Bronchial epithelial cell (primary cell): Measurements from ENCODE around the gene WDPCP. TPM values are rescaled to one million over a fixed set of nuclear protein-coding genes. Genes with fewer than 3 reads are reported as not detected.
A peak's percentile ranks its signal among the peaks of the same experiment; 100 is the strongest.

Experiments
- DNase-seq: peaks from one replicate; pipeline ENCODE4 v3.0.0-alpha.2; 2010; ENCODE audit warnings: low read depth
- FAIRE-seq: peaks from 2 replicates; lab custom pipeline; 2011; peaks lifted over from hg19 to GRCh38; lab: Jason Lieb, UNC
- H3K27me3 ChIP-seq: 2 replicates; pipeline ENCODE4 v1.5.1; 2011; ENCODE audit warnings: low read length; ENCODE audit not compliant: control insufficient read depth, insufficient read depth
- H3K36me3 ChIP-seq: 2 replicates; pipeline ENCODE4 v1.5.1; 2011; ENCODE audit warnings: low read length; ENCODE audit not compliant: control insufficient read depth, insufficient read depth
- H3K4me3 ChIP-seq: 2 replicates; pipeline ENCODE4 v1.5.1; 2011; ENCODE audit warnings: mild to moderate bottlenecking, low read depth, low read length, control low read depth
- total RNA-seq: library from RNA; depleted of rRNA; stranded (reverse); fragments of >200 nt; gene quantifications from 2 replicates; pipeline ENCODE4 v1.2.1, GENCODE V29; 2014
- TF ChIP-seq, protein P1 (sequence below): IDR thresholded peaks from 2 replicates; pipeline ENCODE4 v1.5.1; 2011; ENCODE audit warnings: mild to moderate bottlenecking, moderate library complexity, low read length, control low read depth, inconsistent platforms; ENCODE audit not compliant: insufficient read depth, severe bottlenecking

Gene WDPCP
- total RNA-seq, 1 donor from 2014 or later = 3.2 TPM

DNA sequence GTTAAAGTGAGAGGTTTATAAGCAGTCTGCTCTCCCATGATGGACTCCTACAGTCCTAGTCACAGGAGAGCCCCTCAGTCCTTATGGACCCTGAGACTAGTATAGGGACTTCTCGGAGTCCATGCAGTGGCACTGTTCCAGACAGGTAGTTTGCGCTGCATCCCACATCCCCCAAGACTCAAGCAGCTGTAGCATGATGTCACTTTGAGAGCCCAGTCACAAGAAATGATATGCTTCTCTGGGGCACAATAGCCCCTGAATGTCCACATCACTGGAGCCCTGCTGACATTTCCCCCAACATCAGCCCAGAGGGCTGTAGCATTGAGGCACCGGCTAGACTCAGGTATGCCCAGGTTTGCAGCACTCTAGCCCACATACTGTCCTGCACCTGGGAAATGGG is 317.6 kb downstream of the WDPCP start:
- FAIRE-seq (peak; percentile 70), DNase-seq (no peak)
- TF ChIP-seq, protein P1, sequence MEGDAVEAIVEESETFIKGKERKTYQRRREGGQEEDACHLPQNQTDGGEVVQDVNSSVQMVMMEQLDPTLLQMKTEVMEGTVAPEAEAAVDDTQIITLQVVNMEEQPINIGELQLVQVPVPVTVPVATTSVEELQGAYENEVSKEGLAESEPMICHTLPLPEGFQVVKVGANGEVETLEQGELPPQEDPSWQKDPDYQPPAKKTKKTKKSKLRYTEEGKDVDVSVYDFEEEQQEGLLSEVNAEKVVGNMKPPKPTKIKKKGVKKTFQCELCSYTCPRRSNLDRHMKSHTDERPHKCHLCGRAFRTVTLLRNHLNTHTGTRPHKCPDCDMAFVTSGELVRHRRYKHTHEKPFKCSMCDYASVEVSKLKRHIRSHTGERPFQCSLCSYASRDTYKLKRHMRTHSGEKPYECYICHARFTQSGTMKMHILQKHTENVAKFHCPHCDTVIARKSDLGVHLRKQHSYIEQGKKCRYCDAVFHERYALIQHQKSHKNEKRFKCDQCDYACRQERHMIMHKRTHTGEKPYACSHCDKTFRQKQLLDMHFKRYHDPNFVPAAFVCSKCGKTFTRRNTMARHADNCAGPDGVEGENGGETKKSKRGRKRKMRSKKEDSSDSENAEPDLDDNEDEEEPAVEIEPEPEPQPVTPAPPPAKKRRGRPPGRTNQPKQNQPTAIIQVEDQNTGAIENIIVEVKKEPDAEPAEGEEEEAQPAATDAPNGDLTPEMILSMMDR = no peak
- Histone ChIP-seq H3K27me3 (no peaks in the 10 kb centered on the region), H3K36me3 (no peaks in the 10 kb centered on the region), H3K4me3 (no peak overlapping the region)

DNA sequence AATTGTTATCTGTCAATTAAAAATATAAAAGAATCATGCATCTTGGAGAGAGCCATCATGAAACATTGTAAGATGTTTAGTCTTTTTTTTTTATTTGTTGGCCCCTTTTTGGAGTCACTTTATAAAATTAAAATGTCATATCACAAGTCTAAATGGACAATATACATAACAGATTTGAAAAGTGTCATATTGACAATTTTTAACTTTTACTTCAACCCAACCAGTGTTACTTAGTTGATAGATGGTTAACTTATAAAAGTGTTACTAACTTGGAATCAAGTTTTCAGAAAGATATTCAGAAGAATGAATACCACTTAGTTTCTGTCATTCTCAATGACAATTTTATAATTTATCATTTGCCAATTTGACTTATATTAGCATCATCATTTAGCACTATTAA is 319.3 kb downstream of the WDPCP start:
- Histone ChIP-seq H3K4me3 (no peak overlapping the region), H3K27me3 (no peaks in the 10 kb centered on the region), H3K36me3 (no peaks in the 10 kb centered on the region)
- FAIRE-seq = no peak
- DNase-seq = no peak
- TF ChIP-seq, protein P1 = no peak

DNA sequence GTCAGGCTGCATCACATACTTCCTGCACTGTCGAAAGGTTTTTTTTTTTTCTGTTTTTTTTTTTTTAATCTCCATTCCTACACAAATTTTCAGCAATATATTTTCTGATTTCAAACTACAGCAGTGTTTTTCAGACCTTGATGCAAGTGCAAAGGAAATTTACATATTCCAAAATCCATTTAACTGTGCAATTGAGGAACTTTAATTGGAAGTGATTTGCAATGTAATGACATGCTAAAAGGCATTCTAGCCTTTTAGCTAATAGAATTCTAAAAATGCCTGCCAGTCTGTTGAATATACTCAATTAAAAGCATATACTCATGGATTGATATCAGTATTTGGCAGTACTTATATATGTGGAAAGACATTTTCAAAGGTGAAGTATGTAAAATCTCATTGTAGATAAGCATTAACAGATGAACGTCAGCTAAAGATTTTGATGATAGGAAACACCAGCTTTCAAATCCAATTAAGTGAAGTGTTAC is 327.1 kb downstream of the WDPCP start:
- no peak for DNase-seq
- no peaks in the 10 kb centered on the region for H3K36me3 ChIP-seq
- H3K4me3 ChIP-seq = no peak overlapping the region
- TF ChIP-seq, protein P1 = no peak
- FAIRE-seq = no peak
- no peaks in the 10 kb centered on the region for H3K27me3 ChIP-seq

DNA sequence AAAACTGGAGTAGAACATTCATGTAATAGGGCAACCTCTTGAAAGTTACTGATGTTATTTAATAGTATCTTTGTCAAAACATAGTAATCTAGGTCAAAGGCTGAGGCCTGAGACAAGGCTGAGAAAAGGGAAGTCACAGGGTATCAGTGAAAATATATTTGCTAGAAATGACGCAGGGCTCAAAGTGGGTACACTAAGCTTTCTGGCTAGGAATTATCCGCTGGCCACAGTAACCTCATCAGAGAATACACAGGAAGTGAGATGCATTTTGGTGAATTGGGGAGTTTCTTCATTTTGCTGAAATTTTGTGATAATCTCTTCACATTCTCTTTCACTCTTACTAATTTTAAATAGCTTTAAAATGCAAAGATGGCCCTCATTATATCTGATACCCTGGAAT is 330.8 kb downstream of the WDPCP start:
- DNase-seq (no peak), FAIRE-seq (no peak)
- TF ChIP-seq, protein P1 = no peak
- H3K36me3 ChIP-seq = no peaks in the 10 kb centered on the region
- no peaks in the 10 kb centered on the region for H3K27me3 ChIP-seq
- H3K4me3 ChIP-seq = no peak overlapping the region

DNA sequence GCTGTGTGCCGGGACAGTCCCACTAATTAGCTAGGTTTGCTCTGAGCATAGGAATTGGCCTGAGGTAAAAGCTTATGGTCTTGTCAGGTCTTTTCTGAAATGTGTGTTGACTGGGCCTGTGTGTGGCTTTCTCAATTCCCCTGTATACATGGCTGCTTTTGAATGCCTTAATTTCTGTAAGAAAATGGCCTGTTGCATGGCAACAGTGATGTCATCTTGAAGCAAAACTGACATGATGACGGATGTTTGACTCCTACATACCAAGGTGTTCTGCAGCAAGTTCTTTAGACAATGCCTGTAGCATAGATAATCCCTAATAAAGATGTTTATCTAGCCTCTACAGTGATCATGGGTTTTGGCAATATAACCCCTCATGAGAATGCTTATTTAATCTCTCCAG is 339.1 kb downstream of the WDPCP start:
- TF ChIP-seq, protein P1 = no peak
- DNase-seq (no peak), FAIRE-seq (no peak)
- Histone ChIP-seq H3K4me3 (no peak overlapping the region), H3K36me3 (no peaks in the 10 kb centered on the region), H3K27me3 (no peaks in the 10 kb centered on the region)

DNA sequence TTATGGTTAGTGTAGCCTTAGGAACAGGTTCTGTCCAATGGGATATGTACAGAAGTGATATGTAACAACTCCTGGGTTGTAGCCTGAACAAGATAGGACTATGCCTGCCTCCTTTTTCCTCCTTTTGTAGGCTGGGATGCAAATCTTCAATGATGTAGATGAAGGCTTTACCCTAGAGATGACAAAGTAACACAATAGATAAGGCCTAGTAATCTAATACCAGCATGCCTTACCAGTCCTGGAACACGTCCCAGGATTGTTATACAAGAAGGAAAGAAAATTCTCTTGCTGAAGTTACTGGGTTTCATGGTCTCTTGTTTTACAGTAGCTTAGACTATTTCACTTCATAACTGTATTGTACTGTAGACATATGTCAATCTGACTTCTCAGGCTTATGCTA is 345.5 kb downstream of the WDPCP start:
- H3K4me3 ChIP-seq = no peak overlapping the region
- no peaks in the 10 kb centered on the region for H3K36me3 ChIP-seq
- no peaks in the 10 kb centered on the region for H3K27me3 ChIP-seq
- no peak for FAIRE-seq
- DNase-seq = no peak
- TF ChIP-seq, protein P1 = no peak
